NCI-H1105 treated with DMSO at 0.1 percent for 48 hours (cell line): ENCODE data around the gene SP3.

ENCODE experiments used
- DNase-seq: peaks from one replicate; lab custom pipeline; 2025; lab: John Stamatoyannopoulos, UW

The SP3 gene

GRCh38 chr2:173965372-173966025 lies at the start of gene SP3:
SP3 (minus strand) TSS chr2:173965373; CDS start chr2:173965171, 202 bp downstream.
- peak; percentile 95 for DNase-seq

DNA sequence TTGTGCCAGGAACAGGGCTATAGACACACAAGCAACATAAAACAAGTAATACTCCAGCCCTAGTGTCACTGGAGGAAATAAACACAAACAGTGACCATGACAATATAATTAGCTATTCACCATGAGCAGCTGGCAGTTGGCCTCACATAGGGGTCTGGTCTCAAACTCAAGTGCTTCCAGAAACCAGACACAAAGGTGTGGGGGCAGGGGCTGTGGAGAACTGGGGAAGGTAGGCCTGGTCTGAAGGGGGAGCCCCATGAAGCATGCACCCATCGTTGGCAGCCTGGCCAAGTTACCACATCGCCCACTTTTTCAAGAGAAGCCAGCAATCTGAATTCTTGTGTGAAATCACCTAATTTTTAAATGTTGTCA lies 49.5 kb upstream of the SP3 start:
- peak; percentile 56 for DNase-seq

DNA sequence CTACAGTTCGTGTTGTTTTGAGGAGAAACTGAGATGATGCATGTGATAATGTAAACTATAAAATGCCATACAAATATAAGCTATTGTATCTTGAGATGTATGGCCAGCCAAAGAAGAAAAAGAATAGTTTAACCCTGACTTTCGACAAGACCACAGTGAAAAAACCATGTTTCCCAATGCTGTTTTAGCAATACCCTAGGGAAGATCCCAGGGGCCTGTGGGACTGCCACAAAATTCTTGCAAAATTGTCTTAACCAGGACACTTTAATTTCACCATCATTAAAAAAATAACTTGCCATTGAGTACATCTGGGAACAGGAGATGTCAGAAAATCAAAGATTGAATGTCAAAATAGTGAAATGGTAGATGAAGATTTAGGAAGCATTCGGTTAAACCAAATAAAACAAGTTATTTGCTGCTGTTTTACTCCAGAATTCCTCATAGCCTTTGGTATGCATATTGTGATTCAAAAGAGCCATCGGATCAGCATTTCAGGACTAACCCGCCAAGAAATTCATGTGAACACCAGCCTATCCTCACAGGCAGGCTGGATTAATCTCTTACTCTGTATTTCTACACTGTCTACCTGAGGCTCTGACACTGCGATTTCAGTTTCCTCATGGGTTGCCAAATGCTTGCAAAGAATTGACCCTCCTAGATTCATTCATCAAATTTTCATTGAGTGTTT lies 49.0 kb upstream of the SP3 start:
- no peak for DNase-seq

- DNase-seq, result no peak
Measured at GRCh38 chr2:174013315-174013751, 48.2 kb upstream of the SP3 start.

DNA sequence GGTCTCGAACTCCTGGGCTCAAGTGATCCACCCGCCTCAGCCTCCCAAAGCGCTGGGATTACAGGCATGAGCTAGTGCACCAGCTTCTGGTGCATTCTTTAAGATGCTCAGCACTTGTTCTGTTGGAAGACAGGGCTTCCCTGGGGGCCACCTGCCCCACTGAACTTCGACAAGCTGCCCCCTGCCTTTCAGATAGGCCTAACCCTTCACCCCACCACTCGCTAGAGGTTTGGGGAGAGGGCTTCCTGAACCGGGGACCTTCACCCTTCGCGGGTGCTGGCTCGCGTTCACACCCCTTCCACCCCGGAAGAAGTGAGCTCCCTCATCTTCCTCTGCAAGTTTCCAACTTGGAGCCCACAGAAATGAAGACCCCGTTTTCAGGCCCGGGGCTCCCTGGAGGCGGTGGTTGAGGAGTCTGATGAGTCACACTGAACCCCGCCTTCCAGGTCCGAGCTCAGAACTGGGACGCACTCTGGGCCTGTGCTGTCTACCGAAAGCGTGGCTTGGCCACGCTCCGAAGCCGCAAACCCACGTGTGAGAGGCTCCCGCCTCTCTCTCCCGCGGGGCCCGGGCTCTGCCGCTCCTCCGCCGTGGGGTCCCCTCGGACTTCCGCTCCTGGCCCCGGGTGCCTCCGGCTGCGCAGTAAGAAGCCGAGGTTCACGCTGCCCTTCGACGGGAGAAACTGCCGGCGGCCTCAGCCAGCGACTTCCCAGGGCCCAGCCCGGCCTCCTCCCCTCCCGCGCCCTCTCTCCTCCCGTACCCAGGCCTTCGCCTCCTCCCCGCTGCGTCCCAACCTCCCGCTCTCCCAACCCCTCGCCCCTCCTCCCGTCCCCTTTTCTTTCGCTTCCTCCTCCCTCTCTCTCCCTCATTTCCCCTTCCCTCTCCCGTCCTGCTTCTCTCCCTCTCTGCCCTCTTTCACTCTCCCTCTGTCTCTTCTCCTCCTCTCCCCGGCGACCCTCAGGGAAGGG lies 47.5 kb upstream of the SP3 start:
- no peak for DNase-seq

DNA sequence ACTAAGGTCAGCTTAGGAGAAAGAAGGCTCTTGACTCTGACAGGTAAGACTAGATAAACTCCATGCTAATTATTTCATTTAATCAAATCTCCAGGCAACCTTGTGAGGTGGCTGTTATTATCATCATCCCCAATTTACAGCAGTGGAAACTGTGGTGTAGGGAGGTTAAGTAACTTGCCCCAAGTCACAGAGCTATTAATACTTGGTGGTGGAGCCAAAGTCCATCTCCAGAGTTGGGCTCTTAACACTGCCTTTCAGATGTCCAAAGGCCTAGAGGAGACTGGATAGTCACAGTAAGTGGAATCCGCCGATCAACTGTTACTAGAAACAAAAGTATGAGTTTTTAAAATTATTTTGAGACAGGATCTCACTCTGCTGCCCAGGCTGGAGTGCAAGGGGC lies 46.6 kb upstream of the SP3 start:
- no peak for DNase-seq

- no peak for DNase-seq
Measured at GRCh38 chr2:174011173-174011572, 46.0 kb upstream of the SP3 start.

DNA sequence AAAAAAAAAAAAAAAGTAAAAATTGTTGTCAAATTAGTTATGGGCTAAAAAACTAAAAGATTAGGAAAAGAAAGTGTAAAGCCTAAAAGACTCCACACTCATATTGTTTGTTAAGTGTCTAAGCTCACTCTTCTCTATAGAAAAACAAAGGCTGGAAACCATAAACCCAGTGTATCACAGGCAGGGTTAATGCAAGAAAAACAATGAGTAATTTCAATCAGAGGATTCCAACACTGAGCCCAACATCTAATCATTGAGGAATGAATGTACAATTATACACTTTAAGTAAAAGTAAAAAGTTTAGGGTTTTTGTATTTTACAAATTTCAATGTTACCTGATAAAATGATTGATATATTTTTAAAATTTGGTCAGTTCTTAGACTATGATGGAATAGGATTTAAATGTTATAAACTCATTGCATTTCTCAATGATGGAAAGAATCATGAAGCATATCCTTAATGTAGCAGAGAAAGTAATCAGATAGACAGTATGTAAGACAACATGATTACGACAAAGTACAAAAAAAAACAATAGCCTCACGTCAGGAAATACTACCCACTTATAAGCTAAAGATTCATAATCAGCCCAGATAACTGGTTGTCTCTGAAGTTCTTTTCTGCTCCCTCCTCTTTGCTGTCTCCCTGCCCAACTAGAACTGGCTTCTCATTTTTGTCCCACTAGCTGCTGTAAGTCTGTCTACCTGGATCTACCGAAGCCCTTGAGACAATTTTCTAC lies 44.5 kb upstream of the SP3 start:
- no peak for DNase-seq

DNA sequence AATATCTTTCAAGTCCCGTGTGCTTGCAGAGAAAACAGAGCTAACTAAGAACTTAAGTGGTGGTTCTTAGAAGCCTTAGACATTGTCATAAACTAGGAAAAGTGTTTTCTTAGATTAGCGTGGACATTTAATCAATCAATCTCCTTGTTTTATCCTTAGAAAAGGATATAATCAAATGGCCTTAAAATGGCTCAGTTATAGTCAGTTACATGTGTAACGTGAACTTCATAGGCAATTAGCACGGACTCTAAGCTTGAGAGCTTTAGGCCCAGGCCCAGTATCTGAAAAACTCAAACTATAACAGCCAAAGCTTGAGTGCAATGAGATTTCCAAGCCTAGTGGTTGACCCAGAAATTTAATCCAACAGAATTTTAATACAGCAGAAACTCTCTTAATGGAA lies 43.5 kb upstream of the SP3 start:
- no peak for DNase-seq

- peak; percentile 79 for DNase-seq
Measured at GRCh38 chr2:174007010-174007409, 41.8 kb upstream of the SP3 start.

GRCh38 chr2:174005801-174006419 lies 40.7 kb upstream of the SP3 start:
- DNase-seq, result no peak

DNA sequence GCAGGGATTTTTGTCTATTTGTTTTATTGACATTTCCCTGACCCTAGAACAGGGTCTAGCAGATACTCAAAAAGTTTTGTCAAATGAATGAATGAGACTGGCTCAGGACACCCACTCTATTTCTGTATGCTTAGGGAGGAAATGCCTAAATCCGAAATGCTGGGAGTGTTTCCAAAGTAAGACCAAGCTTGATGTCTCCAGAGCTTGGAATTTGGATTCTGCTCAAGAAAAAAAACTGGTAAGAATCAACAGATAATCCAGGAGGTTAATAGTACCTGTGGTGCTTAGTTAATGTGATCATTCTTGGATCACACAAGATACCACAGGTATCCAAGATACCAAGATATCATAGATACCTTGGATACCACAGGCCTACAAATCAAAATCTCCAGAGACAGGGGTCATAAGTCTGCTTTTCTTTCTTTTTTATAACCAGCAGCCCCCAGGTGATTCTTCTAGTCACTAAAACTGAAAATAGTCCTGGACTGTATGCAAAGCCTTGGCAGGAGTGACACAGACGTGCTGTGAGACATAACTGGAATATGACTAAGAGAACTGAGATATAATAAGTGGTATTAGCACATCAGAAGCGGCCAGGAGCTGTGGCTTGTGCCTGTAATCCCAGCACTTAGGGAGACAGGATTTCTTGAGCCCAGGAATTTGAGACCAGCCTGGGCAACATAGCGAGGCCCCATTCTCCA lies 39.9 kb upstream of the SP3 start:
- no peak for DNase-seq

DNA sequence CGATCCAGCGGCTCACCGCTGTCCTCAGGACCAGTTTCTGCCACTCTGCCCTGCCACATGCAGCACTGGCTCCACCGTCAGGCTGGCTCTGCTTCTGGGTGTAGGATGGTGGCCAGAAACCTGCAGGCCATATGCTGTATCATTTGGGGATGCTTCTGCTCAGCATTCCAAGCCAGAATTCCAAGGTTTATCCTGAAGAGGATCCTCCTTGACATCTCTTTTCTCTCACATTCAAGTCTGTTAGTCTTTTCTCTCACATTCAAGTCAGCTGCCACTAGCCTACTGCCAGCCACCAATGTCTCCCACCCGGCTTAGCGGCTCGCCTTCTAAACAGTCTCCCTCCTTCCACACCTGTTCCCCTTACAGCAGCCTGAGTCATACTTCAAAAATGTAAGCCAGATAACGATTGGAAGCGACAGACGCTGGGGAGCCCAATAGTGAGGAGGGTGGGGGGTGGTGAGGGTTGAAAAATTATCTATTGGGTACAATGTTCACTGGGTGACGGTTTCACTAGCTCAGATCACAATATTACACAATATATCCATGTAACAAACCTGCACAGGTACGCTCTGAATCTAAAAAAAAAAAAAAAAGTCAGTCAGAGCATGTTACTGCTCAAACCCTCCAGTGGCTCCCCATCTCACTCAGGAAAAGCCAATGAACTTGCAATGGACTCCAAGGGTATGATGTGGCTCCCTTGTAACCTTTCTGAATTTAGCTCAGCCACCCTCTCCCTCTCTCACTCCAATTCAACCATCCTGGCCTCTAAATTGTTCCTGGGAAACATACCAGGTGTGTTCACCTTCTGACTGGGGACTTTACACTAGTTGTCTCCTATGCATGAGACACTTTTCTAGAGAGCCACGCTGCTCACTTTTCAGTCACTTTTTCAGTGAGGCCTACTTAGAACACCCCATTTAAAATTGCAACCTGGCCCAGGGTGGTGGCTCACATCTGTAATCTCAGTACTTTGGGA lies 38.8 kb upstream of the SP3 start:
- DNase-seq, result no peak

- DNase-seq, result no peak
Measured at GRCh38 chr2:174002679-174003078, 37.5 kb upstream of the SP3 start.

DNA sequence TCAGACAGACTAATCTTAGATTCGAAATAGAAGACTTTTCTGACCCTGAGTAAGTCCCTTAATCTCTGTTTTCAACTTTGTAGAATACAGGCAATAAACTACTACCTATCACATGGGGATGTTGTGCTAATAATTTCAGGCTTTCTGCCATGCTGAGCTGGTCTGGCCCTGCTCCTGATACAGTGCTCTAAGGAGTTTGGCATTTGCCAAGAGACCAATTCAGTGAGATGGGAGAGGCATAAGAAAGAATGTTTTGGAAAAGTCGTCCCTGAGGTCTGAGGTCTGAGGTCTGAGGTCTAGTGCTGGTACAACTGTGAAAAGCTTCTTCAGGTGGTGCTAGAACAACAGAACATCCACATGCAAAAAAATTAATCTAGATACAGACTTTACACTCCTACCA lies 35.9 kb upstream of the SP3 start:
- DNase-seq, result no peak

DNA sequence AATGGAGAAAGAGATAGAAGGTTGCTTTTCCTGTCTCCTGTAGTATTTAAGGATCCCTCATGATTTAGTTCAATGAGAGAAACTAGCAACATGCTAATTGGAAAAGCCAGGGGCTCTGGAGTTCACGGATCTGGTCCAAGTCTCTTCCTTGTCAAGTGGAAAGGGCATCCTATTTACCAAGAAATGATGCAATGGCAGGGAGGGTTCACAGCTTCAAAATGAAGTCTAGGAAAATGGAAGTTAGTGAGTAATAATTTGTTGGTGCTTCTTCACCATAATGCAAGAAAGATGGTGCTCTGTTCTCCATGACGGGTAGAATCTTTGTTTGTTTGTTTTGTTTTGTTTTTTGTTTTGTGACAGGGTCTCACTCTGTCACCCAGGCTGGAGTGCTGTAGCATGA lies 34.6 kb upstream of the SP3 start:
- DNase-seq, result no peak

- DNase-seq, result no peak
Measured at GRCh38 chr2:173999272-173999671, 34.1 kb upstream of the SP3 start.

- no peak for DNase-seq
Measured at GRCh38 chr2:173998386-173998785, 33.2 kb upstream of the SP3 start.

DNA sequence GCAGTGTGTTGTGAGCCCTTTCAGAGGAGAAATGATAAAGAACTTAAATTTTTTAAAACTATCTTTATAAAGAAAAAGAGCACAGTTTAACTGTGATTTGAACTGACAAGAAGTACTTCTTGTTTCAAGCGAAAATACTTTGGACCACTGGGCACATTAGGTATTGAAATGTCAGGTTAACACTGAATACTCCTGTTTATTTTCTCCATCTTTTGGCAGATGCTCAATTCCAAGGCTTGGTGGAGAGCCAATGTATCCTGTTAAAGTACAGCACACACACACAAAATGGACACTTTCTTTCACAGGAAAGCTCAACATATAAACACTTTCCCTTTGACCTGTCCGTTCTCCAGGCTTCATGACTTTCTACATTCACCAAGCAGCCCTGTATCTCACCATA lies 32.6 kb upstream of the SP3 start:
- DNase-seq, result peak; percentile 28

DNA sequence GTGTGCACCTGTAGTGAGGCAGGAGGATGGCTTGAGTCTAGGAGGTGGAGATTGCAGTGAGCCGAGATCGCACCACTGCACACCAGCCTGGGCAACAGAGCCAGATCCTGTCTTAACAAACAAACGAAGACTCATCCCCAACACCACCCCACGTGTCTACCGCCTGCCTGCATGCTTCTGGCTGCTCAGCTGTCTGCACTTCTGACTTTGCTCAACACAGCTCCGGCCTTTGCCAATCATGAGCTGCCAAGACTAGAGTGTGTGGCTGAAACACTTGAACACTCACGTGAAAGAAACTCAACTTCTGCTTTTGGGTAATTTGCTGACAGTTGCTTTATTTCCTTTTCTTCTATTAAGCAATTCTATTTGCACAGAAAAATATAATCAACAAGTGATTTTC lies 32.1 kb upstream of the SP3 start:
- no peak for DNase-seq
